A549 (cell line): Measurements from ENCODE around the gene TRIM65. TPM values are rescaled to one million over a fixed set of nuclear protein-coding genes. Genes with fewer than 3 reads are reported as not detected.

Experiments used
- ATAC-seq, 2 experiments: fragments of 200-7000 bp in 1 of 2; fragments of >200 bp in 1 of 2; cut with Nextera tagmentation in 1 of 2; cut with Tn5 transposase in 1 of 2; 3 replicates each; pipeline versions ENCODE4 v1.8.0 to v1.9.1; 2018 to 2020; ENCODE audit warnings: mild to moderate bottlenecking in 1 of 2, moderate library complexity in 1 of 2
- CTCF ChIA-PET: fragments of 300-600 bp; sonication (Branson Sonifier 250); formaldehyde crosslinking; extraction: SDS; loops from one replicate; lab custom pipeline; 2021; ENCODE audit warnings: antibody characterized with exemption, inconsistent platforms; lab: Yijun Ruan, JAX
- POLR2A ChIA-PET: fragments of 350-600 bp; formaldehyde crosslinking; extraction: SDS; loops from one replicate; lab custom pipeline; 2021; ENCODE audit warnings: antibody characterized with exemption, inconsistent platforms; lab: Yijun Ruan, JAX
- DNase-seq, 2 experiments: peaks; one replicate each; pipeline versions ENCODE4 v3.0.0 to v3.0.0-alpha.2; 2011 to 2016; ENCODE audit warnings: low read depth in 1 of 2, low spot score in 1 of 2
- FAIRE-seq: peaks from 2 replicates; lab custom pipeline; 2011; peaks lifted over from hg19 to GRCh38; lab: Jason Lieb, UNC
- H3K27ac ChIP-seq, 2 experiments: fragments of >200 bp; sonication (Bioruptor Twin); formaldehyde crosslinking; 3 replicates each; pipeline ENCODE4 v1.5.1; 2016 to 2017
- H3K4me1 ChIP-seq: fragments of >200 bp; sonication (Bioruptor Twin); formaldehyde crosslinking; 3 replicates; pipeline ENCODE4 v1.6.1; 2016
- H3K4me2 ChIP-seq: fragments of >200 bp; sonication (Bioruptor Twin); formaldehyde crosslinking; 3 replicates; pipeline ENCODE4 v1.6.1; 2016
- H3K4me3 ChIP-seq: fragments of >200 bp; sonication (Bioruptor Twin); formaldehyde crosslinking; 3 replicates; pipeline ENCODE4 v1.5.1; 2016
- H3K9me3 ChIP-seq: fragments of >200 bp; sonication (Bioruptor Twin); formaldehyde crosslinking; 3 replicates; pipeline ENCODE4 v1.6.1; 2016
- BCL3 ChIP-seq: fragments of >200 bp; sonication (Bioruptor Twin); formaldehyde crosslinking; IDR thresholded peaks from 3 replicates; pipeline ENCODE4 v1.6.1; 2016
- BHLHE40 ChIP-seq: IDR thresholded peaks from 2 replicates; pipeline ENCODE4 v1.6.1; 2012; ENCODE audit warnings: low read depth, low read length, inconsistent platforms
- CBX2 ChIP-seq: fragments of 200-600 bp; sonication (generic); IDR thresholded peaks from 2 replicates; pipeline ENCODE4 v1.6.1; 2016; ENCODE audit warnings: low read depth, mild to moderate bottlenecking, borderline replicate concordance
- CBX8 ChIP-seq: fragments of 200-600 bp; sonication (generic); IDR thresholded peaks from 2 replicates; pipeline ENCODE4 v1.6.1; 2016
- CHD4 ChIP-seq: fragments of 200-600 bp; sonication (generic); IDR thresholded peaks from 2 replicates; pipeline ENCODE4 v1.6.1; 2016; ENCODE audit warnings: antibody characterized with exemption, mild to moderate bottlenecking, borderline replicate concordance
- GATA3 ChIP-seq: IDR thresholded peaks from 2 replicates; pipeline ENCODE4 v1.6.1; 2012; ENCODE audit warnings: borderline replicate concordance
- HEYL ChIP-seq: fragments of 250-450 bp; sonication (Bioruptor Pico); IDR thresholded peaks from 2 replicates; pipeline ENCODE4 v1.8.0; 2021; ENCODE audit warnings: mild to moderate bottlenecking, moderate library complexity
- HMGXB4 ChIP-seq: fragments of 250-450 bp; sonication (Bioruptor Pico); IDR thresholded peaks from 2 replicates; pipeline ENCODE4 v1.5.0; 2021; ENCODE audit warnings: mild to moderate bottlenecking, moderate library complexity, borderline replicate concordance
- HOXA7 ChIP-seq: fragments of 250-450 bp; sonication (Bioruptor Pico); IDR thresholded peaks from 2 replicates; pipeline ENCODE4 v1.5.0; 2020; ENCODE audit warnings: mild to moderate bottlenecking, moderate library complexity
- HOXB13 ChIP-seq: fragments of 250-450 bp; sonication (Bioruptor Pico); IDR thresholded peaks from 2 replicates; pipeline ENCODE4 v1.5.0; 2020; ENCODE audit warnings: low read depth, mild to moderate bottlenecking, moderate library complexity
- HOXB5 ChIP-seq: fragments of 250-450 bp; sonication (Bioruptor Pico); IDR thresholded peaks from 2 replicates; pipeline ENCODE4 v1.5.0; 2020; ENCODE audit warnings: mild to moderate bottlenecking, moderate library complexity
- JUNB ChIP-seq: fragments of >200 bp; sonication (Bioruptor Twin); formaldehyde crosslinking; IDR thresholded peaks from 2 replicates; pipeline ENCODE4 v1.6.1; 2016
- KDM1A ChIP-seq: fragments of 200-600 bp; sonication (generic); IDR thresholded peaks from 2 replicates; pipeline ENCODE4 v1.6.1; 2016; ENCODE audit warnings: low read depth, mild to moderate bottlenecking
- MAZ ChIP-seq: fragments of 150-350 bp; IDR thresholded peaks from 2 replicates; pipeline ENCODE4 v1.6.1; 2014; ENCODE audit warnings: antibody characterized with exemption, low read depth, low read length, borderline replicate concordance
- MYC ChIP-seq: IDR thresholded peaks from 2 replicates; pipeline ENCODE4 v1.6.1; 2012; ENCODE audit warnings: mild to moderate bottlenecking, inconsistent platforms, low read length, improper control_type of control experiment, borderline replicate concordance
- NFE2L2 ChIP-seq: fragments of 150-350 bp; conservative IDR thresholded peaks from 2 replicates; pipeline ENCODE4 v1.6.1; 2014; ENCODE audit warnings: low read length
- PHF8 ChIP-seq: fragments of 200-600 bp; sonication (generic); IDR thresholded peaks from 2 replicates; pipeline ENCODE4 v1.6.1; 2016; ENCODE audit warnings: low read depth, mild to moderate bottlenecking, antibody characterized with exemption, moderate library complexity, borderline replicate concordance
- POLR2A ChIP-seq: IDR thresholded peaks from 2 replicates; pipeline ENCODE4 v1.6.1; 2012; ENCODE audit warnings: mild to moderate bottlenecking, low read length
- SMC3 ChIP-seq: fragments of >200 bp; sonication (Bioruptor Twin); formaldehyde crosslinking; IDR thresholded peaks from 3 replicates; pipeline ENCODE4 v1.6.1; 2018; ENCODE audit warnings: inconsistent platforms
- TFCP2L1 ChIP-seq: fragments of 250-450 bp; sonication (Bioruptor Pico); IDR thresholded peaks from 2 replicates; pipeline ENCODE4 v1.5.0; 2021; ENCODE audit warnings: mild to moderate bottlenecking
- WGBS: methylation state at CpG from one replicate; pipeline ENCODE4 v1.1.6; 2017; ENCODE audit errors: missing lambda C conversion rate; 5-methylcytosine and 5-hydroxymethylcytosine counted together
- polyA plus RNA-seq, 4 experiments: library from polyadenylated mRNA; depleted of rRNA in 3 of 4; stranded (reverse); fragments of >200 nt; fragmentation: RNase III in 1 of 4; extraction: RNeasy Plus Mini Kit Qiagen cat#74134 plus additional on column Dnase treatment in 1 of 4; gene quantifications; 2 replicates in 3 of 4; 3 replicates in 1 of 4; pipeline ENCODE4 v1.2.3, GENCODE V29; 2011 to 2017
- TF ChIP-seq, protein P1 (sequence below): fragments of 250-450 bp; sonication (Bioruptor Pico); IDR thresholded peaks from 2 replicates; pipeline ENCODE4 v1.5.0; 2020; ENCODE audit warnings: low read depth, mild to moderate bottlenecking, moderate library complexity
- TF ChIP-seq, protein P2 (sequence below): IDR thresholded peaks from 2 replicates; pipeline ENCODE4 v1.6.1; 2012
- TF ChIP-seq, protein P3 (sequence below): IDR thresholded peaks from 2 replicates; pipeline ENCODE4 v1.6.1; 2012

TRIM65 gene
- polyA plus RNA-seq, 2 of the 4 experiments (the other 2 are of a cell fraction) = 13.5 to 30.2 TPM

- Histone ChIP-seq H3K4me1 (peaks cover 32% of the 10 kb centered on the region), H3K4me2 (no peak overlapping the region), H3K27ac (no peak overlapping the region), H3K4me3 (no peak overlapping the region), H3K9me3 (no peaks in the 10 kb centered on the region)
- no peak for DNase-seq
- TF ChIP-seq KDM1A (no peak), CHD4 (no peak), HEYL (no peak), NFE2L2 (no peak), POLR2A (no peak), MYC (no peak), TFCP2L1 (CRISPR knock-in tag) (no peak), HOXB5 (CRISPR knock-in tag) (no peak), BCL3 (no peak), CBX2 (no peak)
- TF ChIP-seq, protein P1, sequence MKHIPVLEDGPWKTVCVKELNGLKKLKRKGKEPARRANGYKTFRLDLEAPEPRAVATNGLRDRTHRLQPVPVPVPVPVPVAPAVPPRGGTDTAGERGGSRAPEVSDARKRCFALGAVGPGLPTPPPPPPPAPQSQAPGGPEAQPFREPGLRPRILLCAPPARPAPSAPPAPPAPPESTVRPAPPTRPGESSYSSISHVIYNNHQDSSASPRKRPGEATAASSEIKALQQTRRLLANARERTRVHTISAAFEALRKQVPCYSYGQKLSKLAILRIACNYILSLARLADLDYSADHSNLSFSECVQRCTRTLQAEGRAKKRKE (CRISPR knock-in tag) = no peak
- TF ChIP-seq, protein P2, sequence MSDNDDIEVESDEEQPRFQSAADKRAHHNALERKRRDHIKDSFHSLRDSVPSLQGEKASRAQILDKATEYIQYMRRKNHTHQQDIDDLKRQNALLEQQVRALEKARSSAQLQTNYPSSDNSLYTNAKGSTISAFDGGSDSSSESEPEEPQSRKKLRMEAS = no peak
- ChIA-PET POLR2A (interaction anchor here (1.7 kb wide), 1 partner anchor 71 kb away, joined by 4 read pairs; no protein-coding TSS in a partner anchor), CTCF (interaction anchor here (1.1 to 37.0 kb wide), 6 partner anchors 10 to 87 kb away, joined by 4 to 691 read pairs (median 49); partner anchors contain the start of genes GALK1 and TRIM47)
- 90% methylated on average over 12 of the region's 12 CpGs for WGBS
- no peak for ATAC-seq
- FAIRE-seq = no peak
Measured at GRCh38 chr17:75850928-75851692, 45.6 kb downstream of the TRIM65 start.

DNA sequence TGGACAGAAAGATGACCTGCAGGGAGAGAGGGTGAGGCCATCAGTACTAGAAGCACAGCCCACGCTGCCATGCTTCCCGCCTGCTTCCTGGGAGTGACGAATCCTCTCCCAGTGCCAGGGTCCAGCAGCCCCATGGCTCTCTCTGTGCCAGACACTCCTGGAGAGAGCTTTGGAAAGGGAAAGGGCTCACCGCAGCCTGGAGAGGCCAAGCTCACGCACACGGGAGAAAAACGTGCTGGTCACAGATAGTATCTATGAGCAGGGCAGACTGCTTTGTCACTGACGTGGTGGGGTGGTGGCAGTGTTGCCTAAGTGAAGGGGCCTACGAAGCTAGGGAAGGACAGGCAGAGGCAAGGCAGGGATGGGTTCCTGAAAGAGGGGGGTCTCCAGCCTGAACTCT, 47.0 kb downstream of the TRIM65 start:
- Histone ChIP-seq H3K4me1 (peaks cover 46% of the 10 kb centered on the region), H3K4me2 (no peak overlapping the region), H3K9me3 (no peaks in the 10 kb centered on the region), H3K4me3 (no peak overlapping the region), H3K27ac (no peak overlapping the region)
- TF ChIP-seq GATA3 (no peak), HOXA7 (no peak), MAZ (no peak), HMGXB4 (CRISPR knock-in tag) (no peak), HOXB13 (CRISPR knock-in tag) (no peak), PHF8 (no peak), CBX8 (no peak)
- CTCF ChIA-PET = interaction anchor here (0.6 to 37.0 kb wide), 14 partner anchors 8 to 225 kb away, joined by 3 to 691 read pairs (median 8); partner anchors contain the start of genes GALK1, MRPL38, SMIM5 and TRIM47
- 86% methylated on average over 9 of the region's 9 CpGs for WGBS
- ATAC-seq = no peak
- DNase-seq = no peak
- FAIRE-seq = no peak
- POLR2A ChIA-PET = no interaction called here

DNA sequence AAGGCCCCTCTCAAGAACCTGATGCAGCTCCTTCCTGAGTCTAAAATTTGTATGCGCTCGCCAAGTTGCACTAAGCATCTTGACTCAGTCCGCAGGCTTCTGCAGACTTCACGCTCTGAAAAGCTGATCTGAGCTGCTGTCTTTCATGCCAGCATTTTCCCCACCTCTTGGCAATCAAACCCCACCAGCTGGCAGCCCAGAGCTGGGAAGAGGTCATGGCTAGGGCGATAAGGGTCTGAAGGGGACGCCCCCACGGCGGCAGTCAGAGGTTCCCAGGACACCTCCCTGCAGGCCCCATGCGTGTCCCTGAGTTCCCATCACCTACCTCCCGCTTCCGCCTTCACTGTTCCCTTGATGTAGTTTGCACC, 47.5 kb downstream of the TRIM65 start:
- no peak overlapping the region for H3K27ac ChIP-seq
- DNase-seq (no peak), FAIRE-seq (no peak), ATAC-seq (no peak)
- no peak overlapping the region for H3K4me2 ChIP-seq
- peaks cover 47% of the 10 kb centered on the region for H3K4me1 ChIP-seq
- no peaks in the 10 kb centered on the region for H3K9me3 ChIP-seq
- WGBS = 87% methylated on average over 11 of the region's 11 CpGs
- POLR2A ChIA-PET = no interaction called here
- CTCF ChIA-PET = interaction anchor here (0.6 to 37.0 kb wide), 15 partner anchors 9 to 224 kb away, joined by 3 to 691 read pairs (median 6); partner anchors contain the start of genes GALK1, MRPL38, SMIM5 and TRIM47
- H3K4me3 ChIP-seq = no peak overlapping the region
- no peak for TF ChIP-seq SMC3
- no peak for TF ChIP-seq BHLHE40
- no peak for TF ChIP-seq JUNB
- TF ChIP-seq, protein P3, sequence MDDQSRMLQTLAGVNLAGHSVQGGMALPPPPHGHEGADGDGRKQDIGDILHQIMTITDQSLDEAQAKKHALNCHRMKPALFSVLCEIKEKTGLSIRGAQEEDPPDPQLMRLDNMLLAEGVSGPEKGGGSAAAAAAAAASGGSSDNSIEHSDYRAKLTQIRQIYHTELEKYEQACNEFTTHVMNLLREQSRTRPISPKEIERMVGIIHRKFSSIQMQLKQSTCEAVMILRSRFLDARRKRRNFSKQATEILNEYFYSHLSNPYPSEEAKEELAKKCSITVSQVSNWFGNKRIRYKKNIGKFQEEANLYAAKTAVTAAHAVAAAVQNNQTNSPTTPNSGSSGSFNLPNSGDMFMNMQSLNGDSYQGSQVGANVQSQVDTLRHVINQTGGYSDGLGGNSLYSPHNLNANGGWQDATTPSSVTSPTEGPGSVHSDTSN = no peak
